HG02798 (cell line): ENCODE results near the gene OPHN1.

Experiments
- ATAC-seq: cut with Tn5 transposase; IDR thresholded peaks from one replicate; pipeline ENCODE4 v1.9.1; 2021; ENCODE audit warnings: mild to moderate bottlenecking; ENCODE audit not compliant: unreplicated experiment, poor library complexity

The OPHN1 gene

GRCh38 chrX:68433155-68433980 is at the start of gene OPHN1:
Gene OPHN1, minus strand, starts transcription at chrX:68433495. Its CDS starts 475 bp downstream, at chrX:68433020.
- no peak for ATAC-seq

- no peak for ATAC-seq
Measured at GRCh38 chrX:68480969-68481368, 47.7 kb upstream of the OPHN1 start.

GRCh38 chrX:68464796-68465195 is 31.5 kb upstream of the OPHN1 start:
- ATAC-seq: no peak

- ATAC-seq: no peak
Measured at GRCh38 chrX:68463880-68464279, 30.6 kb upstream of the OPHN1 start.

- ATAC-seq: peak; percentile 76
Measured at GRCh38 chrX:68462653-68463052, 29.4 kb upstream of the OPHN1 start.

- no peak for ATAC-seq
Measured at GRCh38 chrX:68462197-68462596, 28.9 kb upstream of the OPHN1 start.

GRCh38 chrX:68461576-68461975 is 28.3 kb upstream of the OPHN1 start:
- ATAC-seq: no peak

GRCh38 chrX:68461093-68461492 is 27.8 kb upstream of the OPHN1 start:
- ATAC-seq: no peak

GRCh38 chrX:68455151-68455510 is 21.8 kb upstream of the OPHN1 start:
- ATAC-seq: no peak

GRCh38 chrX:68454476-68455150 is 21.3 kb upstream of the OPHN1 start:
- ATAC-seq: no peak

GRCh38 chrX:68451720-68452119 is 18.4 kb upstream of the OPHN1 start:
- ATAC-seq: no peak

- no peak for ATAC-seq
Measured at GRCh38 chrX:68443155-68443868, 10.0 kb upstream of the OPHN1 start.

GRCh38 chrX:68440940-68441339 is 7.6 kb upstream of the OPHN1 start:
- ATAC-seq: no peak

GRCh38 chrX:68440442-68440841 is 7.1 kb upstream of the OPHN1 start:
- ATAC-seq: no peak

- no peak for ATAC-seq
Measured at GRCh38 chrX:68439341-68439740, 6.0 kb upstream of the OPHN1 start.

GRCh38 chrX:68438575-68438974 is 5.3 kb upstream of the OPHN1 start:
- no peak for ATAC-seq

- ATAC-seq: no peak
Measured at GRCh38 chrX:68433981-68434299, 645 bp upstream of the OPHN1 start.

GRCh38 chrX:68432648-68433047 is 647 bp downstream of the OPHN1 start:
- ATAC-seq: no peak

- no peak for ATAC-seq
Measured at GRCh38 chrX:68431836-68432235, 1.5 kb downstream of the OPHN1 start.

GRCh38 chrX:68429216-68429615 is 4.1 kb downstream of the OPHN1 start:
- no peak for ATAC-seq

- ATAC-seq: no peak
Measured at GRCh38 chrX:68428431-68428830, 4.9 kb downstream of the OPHN1 start.
